ENCODE results near the gene RSAD1. TPM values are rescaled to one million over a fixed set of nuclear protein-coding genes. Genes with fewer than 3 reads are reported as not detected.

The RSAD1 gene
- total and polyA plus RNA-seq, 2 donors (not counting 3 experiments of a cell fraction or from before 2014, with no cell fraction given) = 20.3 to 35.5 TPM

DNA sequence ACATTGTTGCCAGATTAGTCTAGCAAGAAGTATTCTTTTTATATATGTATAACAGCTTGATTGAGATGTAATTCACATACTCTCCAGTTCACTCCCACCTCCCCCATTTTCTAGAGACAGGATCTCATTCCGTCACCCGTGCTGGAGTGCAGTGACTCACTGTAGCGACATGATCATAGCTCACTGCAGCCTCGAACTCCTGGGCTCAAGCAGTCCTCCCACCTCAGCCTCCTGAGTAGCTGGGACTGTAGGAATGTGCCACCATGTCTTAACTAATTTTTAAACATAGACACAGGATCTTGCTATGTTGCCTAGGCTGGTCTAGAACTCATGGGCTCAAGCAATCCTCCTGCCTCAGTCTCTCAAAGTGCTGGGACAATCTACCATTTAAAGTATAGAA is 3.3 kb upstream of the RSAD1 start:
- no peaks in the 10 kb centered on the region for H4K20me1 ChIP-seq (replicated peaks; ENCODE audit: control insufficient read depth, extremely low read depth, insufficient read depth, low read length)
- ChIA-PET POLR2A (no interaction called here), CTCF (interaction anchor here (2.6 kb wide), 1 partner anchor 78 kb away, joined by 10 read pairs; the partner anchor contains the start of gene LRRC59)
- H3K9ac ChIP-seq (replicated peaks; ENCODE audit: extremely low read depth, insufficient read depth, low read length) = no peak overlapping the region
- H3K36me3 ChIP-seq (ENCODE audit: control insufficient read depth in 2 of 2, extremely low read depth in 1 of 2, insufficient read depth in 2 of 2, low read length in 2 of 2) = no peaks in the 10 kb centered on the region
- intact Hi-C loops (cut with micrococcal nuclease) (no loop called here), dilution Hi-C loops (cut with MboI; ENCODE audit: extremely low pct_ligation_motif_present, low sequenced_read_pairs) (no loop called here)
- H3K9me3 ChIP-seq (replicated peaks; ENCODE audit: control insufficient read depth, insufficient read depth, low read length) = no peaks in the 10 kb centered on the region
- FAIRE-seq = no peak
- peaks cover 9 to 17% of the 10 kb centered on the region in 2 experiments for H3K27me3 ChIP-seq (ENCODE audit: control insufficient read depth in 2 of 2, insufficient read depth in 2 of 2, low read length in 2 of 2)
- DNase-seq (ENCODE audit: low read depth, low spot score) = no peak
- peaks cover 11% of the 10 kb centered on the region for H3K4me1 ChIP-seq (ENCODE audit: control insufficient read depth, extremely low read depth, insufficient read depth, low read length)
- no peak overlapping the region for H3K4me2 ChIP-seq (ENCODE audit: insufficient read depth, low read length)
- H3K27ac ChIP-seq (ENCODE audit: insufficient read depth, low read depth, low read length) = no peak overlapping the region
- peaks cover 8% of the 10 kb centered on the region for H3K79me2 ChIP-seq (ENCODE audit: control insufficient read depth, insufficient read depth, low read length)
- TF ChIP-seq, protein P1, sequence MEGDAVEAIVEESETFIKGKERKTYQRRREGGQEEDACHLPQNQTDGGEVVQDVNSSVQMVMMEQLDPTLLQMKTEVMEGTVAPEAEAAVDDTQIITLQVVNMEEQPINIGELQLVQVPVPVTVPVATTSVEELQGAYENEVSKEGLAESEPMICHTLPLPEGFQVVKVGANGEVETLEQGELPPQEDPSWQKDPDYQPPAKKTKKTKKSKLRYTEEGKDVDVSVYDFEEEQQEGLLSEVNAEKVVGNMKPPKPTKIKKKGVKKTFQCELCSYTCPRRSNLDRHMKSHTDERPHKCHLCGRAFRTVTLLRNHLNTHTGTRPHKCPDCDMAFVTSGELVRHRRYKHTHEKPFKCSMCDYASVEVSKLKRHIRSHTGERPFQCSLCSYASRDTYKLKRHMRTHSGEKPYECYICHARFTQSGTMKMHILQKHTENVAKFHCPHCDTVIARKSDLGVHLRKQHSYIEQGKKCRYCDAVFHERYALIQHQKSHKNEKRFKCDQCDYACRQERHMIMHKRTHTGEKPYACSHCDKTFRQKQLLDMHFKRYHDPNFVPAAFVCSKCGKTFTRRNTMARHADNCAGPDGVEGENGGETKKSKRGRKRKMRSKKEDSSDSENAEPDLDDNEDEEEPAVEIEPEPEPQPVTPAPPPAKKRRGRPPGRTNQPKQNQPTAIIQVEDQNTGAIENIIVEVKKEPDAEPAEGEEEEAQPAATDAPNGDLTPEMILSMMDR (IDR thresholded peaks at IDR 0.05; ENCODE audit: extremely low read depth in 1 of 2, insufficient read depth in 1 of 2, low read depth in 1 of 2, low read length in 2 of 2) = no peak
- TF ChIP-seq JUN (IDR thresholded peaks at IDR 0.05; ENCODE audit: borderline replicate concordance, insufficient read depth, insufficient read length, low read depth) = no peak
- TF ChIP-seq POLR2A (IDR thresholded peaks at IDR 0.05; ENCODE audit: low read depth, low read length) = no peak
- TF ChIP-seq MYC (IDR thresholded peaks at IDR 0.05; ENCODE audit: low read depth, low read length) = no peak
- no peak for TF ChIP-seq POLR2AphosphoS5 (IDR thresholded peaks at IDR 0.05; ENCODE audit: insufficient read depth, low read depth, low read length)
- TF ChIP-seq GATA2 (IDR thresholded peaks at IDR 0.05; ENCODE audit: insufficient read depth, insufficient read length, low read depth, low read length) = no peak
- no peak for TF ChIP-seq FOS (IDR thresholded peaks at IDR 0.05; ENCODE audit: borderline replicate concordance, insufficient read depth, low read length)
- TF ChIP-seq EZH2 (IDR thresholded peaks at IDR 0.05; ENCODE audit: borderline replicate concordance, low read depth, low read length, severe bottlenecking) = no peak
- TF ChIP-seq, protein P2, sequence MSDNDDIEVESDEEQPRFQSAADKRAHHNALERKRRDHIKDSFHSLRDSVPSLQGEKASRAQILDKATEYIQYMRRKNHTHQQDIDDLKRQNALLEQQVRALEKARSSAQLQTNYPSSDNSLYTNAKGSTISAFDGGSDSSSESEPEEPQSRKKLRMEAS (IDR thresholded peaks at IDR 0.05; ENCODE audit: insufficient read depth, insufficient read length) = no peak
- H3K4me3 ChIP-seq (replicated peaks in 1 of 3; ENCODE audit: insufficient read depth in 1 of 3, low read depth in 1 of 3, low read length in 3 of 3) = no peak overlapping the region
- no peaks in the 10 kb centered on the region for H3K9me1 ChIP-seq (replicated peaks; ENCODE audit: control insufficient read depth, extremely low read depth, insufficient read depth, low read length)
- no TSS peak for BruUV-seq (replicated peaks)
- H2AFZ ChIP-seq (ENCODE audit: low read depth, low read length) = no peak overlapping the region
